ENCODE results near the gene QDPR.
A peak's percentile ranks its signal among the peaks of the same experiment; 100 is the strongest.
"Not testable (repeated sequence)": the region's sequence is repeated elsewhere in the genome, so short reads cannot be mapped to it uniquely, and the experiment has no call there.

The QDPR gene

GRCh38 chr4:17511950-17512795 lies at the start of gene QDPR:
TSS of gene QDPR (minus strand) at chr4:17512090. CDS start at chr4:17512054, 36 bp downstream.
- DNase-seq, result peak; percentile 52

- DNase-seq, result no peak
Measured at GRCh38 chr4:17561195-17561909, 49.5 kb upstream of the QDPR start.

- DNase-seq, result no peak
Measured at GRCh38 chr4:17560065-17560673, 48.3 kb upstream of the QDPR start.

- no peak for DNase-seq
Measured at GRCh38 chr4:17559709-17560048, 47.8 kb upstream of the QDPR start.

GRCh38 chr4:17558941-17559708 lies 47.2 kb upstream of the QDPR start:
- DNase-seq, result no peak

GRCh38 chr4:17557880-17558279 lies 46.0 kb upstream of the QDPR start:
- no peak for DNase-seq

GRCh38 chr4:17556498-17556897 lies 44.6 kb upstream of the QDPR start:
- no peak for DNase-seq

- no peak for DNase-seq
Measured at GRCh38 chr4:17554568-17554967, 42.7 kb upstream of the QDPR start.

GRCh38 chr4:17552427-17552826 lies 40.5 kb upstream of the QDPR start:
- no peak for DNase-seq

- DNase-seq, result no peak
Measured at GRCh38 chr4:17550549-17550948, 38.7 kb upstream of the QDPR start.

GRCh38 chr4:17546678-17547077 lies 34.8 kb upstream of the QDPR start:
- DNase-seq, result no peak

GRCh38 chr4:17546222-17546621 lies 34.3 kb upstream of the QDPR start:
- DNase-seq, result no peak

- DNase-seq, result no peak
Measured at GRCh38 chr4:17545374-17546140, 33.7 kb upstream of the QDPR start.

GRCh38 chr4:17544831-17545234 lies 32.9 kb upstream of the QDPR start:
- no peak for DNase-seq

GRCh38 chr4:17544205-17544604 lies 32.3 kb upstream of the QDPR start:
- peak; percentile 48 for DNase-seq

GRCh38 chr4:17537060-17537459 lies 25.2 kb upstream of the QDPR start:
- not testable (repeated sequence) for DNase-seq

- no peak for DNase-seq
Measured at GRCh38 chr4:17535906-17536305, 24.0 kb upstream of the QDPR start.

GRCh38 chr4:17535242-17535641 lies 23.4 kb upstream of the QDPR start:
- no peak for DNase-seq

GRCh38 chr4:17534705-17535104 lies 22.8 kb upstream of the QDPR start:
- DNase-seq, result no peak

- DNase-seq, result no peak
Measured at GRCh38 chr4:17531538-17532285, 19.8 kb upstream of the QDPR start.

GRCh38 chr4:17528551-17529165 lies 16.8 kb upstream of the QDPR start:
- no peak for DNase-seq
